ENCODE data around the gene TLK1.

The TLK1 gene

GRCh38 chr2:170996316-170996715 lies 164.4 kb downstream of the TLK1 start:
- TF ChIP-seq ESRRG (CRISPR knock-in tag; IDR thresholded peaks at IDR 0.05) (no peak), PATZ1 (CRISPR knock-in tag; IDR thresholded peaks at IDR 0.05; ENCODE audit: borderline replicate concordance) (no peak), ZNF8 (CRISPR knock-in tag; IDR thresholded peaks at IDR 0.05) (no peak), CREB5 (CRISPR knock-in tag; IDR thresholded peaks at IDR 0.05; ENCODE audit: low read depth) (no peak), ZFP3 (CRISPR knock-in tag; IDR thresholded peaks at IDR 0.05) (no peak), BACH2 (CRISPR knock-in tag; IDR thresholded peaks at IDR 0.05; ENCODE audit: borderline replicate concordance) (no peak), RARB (CRISPR knock-in tag; IDR thresholded peaks at IDR 0.05) (no peak), ISL1 (CRISPR knock-in tag; IDR thresholded peaks at IDR 0.05) (no peak), POU6F1 (CRISPR knock-in tag; IDR thresholded peaks at IDR 0.05; ENCODE audit: borderline replicate concordance, low read depth) (no peak), ARNTL (CRISPR knock-in tag; IDR thresholded peaks at IDR 0.05; ENCODE audit: borderline replicate concordance, low read depth) (no peak), PPARA (CRISPR knock-in tag; IDR thresholded peaks at IDR 0.05; ENCODE audit: borderline replicate concordance) (no peak), ZNF565 (CRISPR knock-in tag; conservative IDR thresholded peaks at IDR 0.05; ENCODE audit: low read depth) (no peak), ZC3H10 (CRISPR knock-in tag; IDR thresholded peaks at IDR 0.05) (no peak), TOX (CRISPR knock-in tag; IDR thresholded peaks at IDR 0.05; ENCODE audit: borderline replicate concordance) (no peak), CSDC2 (CRISPR knock-in tag; IDR thresholded peaks at IDR 0.05) (no peak)
- ATAC-seq, result no peak

- ATAC-seq, result no peak
- TF ChIP-seq ZFP3 (CRISPR knock-in tag; IDR thresholded peaks at IDR 0.05) (no peak), ZNF8 (CRISPR knock-in tag; IDR thresholded peaks at IDR 0.05) (no peak), TCF4 (CRISPR knock-in tag; IDR thresholded peaks at IDR 0.05; ENCODE audit: borderline replicate concordance) (no peak), SNAI2 (CRISPR knock-in tag; IDR thresholded peaks at IDR 0.05) (no peak), GLIS3 (CRISPR knock-in tag; IDR thresholded peaks at IDR 0.05) (no peak), ZC3H10 (CRISPR knock-in tag; IDR thresholded peaks at IDR 0.05) (no peak), TSHZ2 (CRISPR knock-in tag; IDR thresholded peaks at IDR 0.05) (no peak), OSR1 (CRISPR knock-in tag; IDR thresholded peaks at IDR 0.05) (no peak)
Observed at GRCh38 chr2:170991398-170992182, 169.1 kb downstream of the TLK1 start.

GRCh38 chr2:170986566-170987258 lies 174.0 kb downstream of the TLK1 start:
- TF ChIP-seq TSHZ2 (CRISPR knock-in tag; IDR thresholded peaks at IDR 0.05), result no peak
- ATAC-seq, result no peak
